ENCODE data around the gene DTNA.
"Not testable (repeated sequence)": the region's sequence is repeated elsewhere in the genome, so short reads cannot be mapped to it uniquely, and the experiment has no call there.

DTNA gene

GRCh38 chr18:34709750-34710441, at the start of gene DTNA:
TSS of gene DTNA (plus strand) at chr18:34710298. CDS start at chr18:34755977, 45,679 bp downstream.
- no peak for DNase-seq

GRCh38 chr18:34660572-34660971, 49.5 kb upstream of the DTNA start:
- DNase-seq: no peak

- DNase-seq: no peak
Observed at GRCh38 chr18:34661464-34662087, 48.5 kb upstream of the DTNA start.

- DNase-seq: no peak
Observed at GRCh38 chr18:34676816-34677574, 33.1 kb upstream of the DTNA start.

GRCh38 chr18:34689750-34690149, 20.3 kb upstream of the DTNA start:
- not testable (repeated sequence) for DNase-seq

GRCh38 chr18:34691614-34692013, 18.5 kb upstream of the DTNA start:
- DNase-seq: no peak

GRCh38 chr18:34694591-34695165, 15.4 kb upstream of the DTNA start:
- DNase-seq: no peak

GRCh38 chr18:34695310-34695709, 14.8 kb upstream of the DTNA start:
- DNase-seq: no peak

GRCh38 chr18:34696671-34697070, 13.4 kb upstream of the DTNA start:
- DNase-seq: no peak

GRCh38 chr18:34697233-34697632, 12.9 kb upstream of the DTNA start:
- DNase-seq: no peak

- no peak for DNase-seq
Observed at GRCh38 chr18:34697891-34698290, 12.2 kb upstream of the DTNA start.

GRCh38 chr18:34701911-34702310, 8.2 kb upstream of the DTNA start:
- DNase-seq: no peak

- no peak for DNase-seq
Observed at GRCh38 chr18:34702814-34703213, 7.3 kb upstream of the DTNA start.

- DNase-seq: no peak
Observed at GRCh38 chr18:34704074-34704473, 6.0 kb upstream of the DTNA start.

GRCh38 chr18:34704823-34705222, 5.3 kb upstream of the DTNA start:
- DNase-seq: no peak

- DNase-seq: no peak
Observed at GRCh38 chr18:34707670-34708069, 2.4 kb upstream of the DTNA start.

- no peak for DNase-seq
Observed at GRCh38 chr18:34709104-34709503, 994 bp upstream of the DTNA start.

- DNase-seq: no peak
Observed at GRCh38 chr18:34710458-34710914, 388 bp downstream of the DTNA start.

GRCh38 chr18:34710934-34711333, 836 bp downstream of the DTNA start:
- no peak for DNase-seq

- not testable (repeated sequence) for DNase-seq
Observed at GRCh38 chr18:34716111-34716510, 6.0 kb downstream of the DTNA start.

- no peak for DNase-seq
Observed at GRCh38 chr18:34718610-34719009, 8.5 kb downstream of the DTNA start.

- DNase-seq: no peak
Observed at GRCh38 chr18:34720220-34720619, 10.1 kb downstream of the DTNA start.

GRCh38 chr18:34723143-34723542, 13.0 kb downstream of the DTNA start:
- no peak for DNase-seq

GRCh38 chr18:34725737-34726136, 15.6 kb downstream of the DTNA start:
- DNase-seq: not testable (repeated sequence)
